Measurements from ENCODE around the gene CNKSR2. TPM values are rescaled to one million over a fixed set of nuclear protein-coding genes. Genes with fewer than 3 reads are reported as not detected.

CNKSR2 gene
- total RNA-seq, 1 donor from 2014 or later: 4.6 TPM

DNA sequence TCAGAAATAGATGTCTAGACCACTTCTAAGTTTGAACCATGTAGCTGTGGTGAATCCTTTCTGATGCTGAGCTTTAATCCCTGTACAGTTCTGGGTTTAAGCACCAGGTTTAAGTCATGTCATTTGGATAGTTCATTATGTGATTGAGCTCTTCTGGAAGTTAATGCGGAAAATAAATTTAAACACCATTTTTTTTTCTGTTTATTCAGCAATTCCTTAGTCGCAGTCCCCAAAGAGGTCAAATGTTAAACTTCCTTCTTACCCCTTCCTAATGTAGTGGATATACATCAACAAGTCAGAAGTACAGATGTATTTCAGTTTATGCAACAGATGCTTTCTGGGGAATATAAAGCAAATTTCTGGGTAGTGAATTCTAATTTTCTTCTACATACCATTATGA is 52.9 kb downstream of the CNKSR2 start:
- DNase-seq: no peak
- ATAC-seq: no peak
- H3K9me3 ChIP-seq: no peaks in the 10 kb centered on the region
- no peaks in the 10 kb centered on the region for H3K4me1 ChIP-seq
- no peak overlapping the region for H3K4me3 ChIP-seq
- H3K27ac ChIP-seq: no peak overlapping the region
- intact Hi-C loops (cut with DNase I): no loop called here
- no peaks in the 10 kb centered on the region for H3K36me3 ChIP-seq
- no peak for TF ChIP-seq CTCF (IDR thresholded peaks at IDR 0.05)
- no peaks in the 10 kb centered on the region for H3K27me3 ChIP-seq (ENCODE audit: low read depth)

DNA sequence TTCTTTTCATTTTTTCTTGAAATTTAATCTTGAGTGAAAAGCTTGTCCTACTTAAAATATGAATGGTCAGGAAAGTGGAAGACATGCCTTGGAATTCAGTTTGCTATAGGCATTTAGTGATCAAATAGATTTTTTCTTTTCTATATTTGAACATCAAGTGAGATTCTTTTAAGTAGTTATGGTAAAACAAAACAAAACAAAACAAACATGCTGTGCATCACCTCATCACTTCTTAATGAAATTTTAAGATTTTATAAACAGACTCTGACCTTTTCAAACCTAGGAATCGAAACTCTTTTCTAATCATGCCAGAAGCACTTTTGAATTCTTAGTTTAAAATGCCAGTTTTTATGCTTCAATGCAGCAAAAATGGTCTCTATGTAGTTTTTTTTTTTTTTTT is 62.8 kb downstream of the CNKSR2 start:
- H3K36me3 ChIP-seq: no peaks in the 10 kb centered on the region
- H3K27me3 ChIP-seq (ENCODE audit: low read depth): no peaks in the 10 kb centered on the region
- DNase-seq (no peak), ATAC-seq (no peak)
- no peak overlapping the region for H3K27ac ChIP-seq
- H3K9me3 ChIP-seq: no peaks in the 10 kb centered on the region
- no peak for TF ChIP-seq CTCF (IDR thresholded peaks at IDR 0.05)
- intact Hi-C loops (cut with DNase I): no loop called here
- no peak overlapping the region for H3K4me3 ChIP-seq
- H3K4me1 ChIP-seq: no peaks in the 10 kb centered on the region

DNA sequence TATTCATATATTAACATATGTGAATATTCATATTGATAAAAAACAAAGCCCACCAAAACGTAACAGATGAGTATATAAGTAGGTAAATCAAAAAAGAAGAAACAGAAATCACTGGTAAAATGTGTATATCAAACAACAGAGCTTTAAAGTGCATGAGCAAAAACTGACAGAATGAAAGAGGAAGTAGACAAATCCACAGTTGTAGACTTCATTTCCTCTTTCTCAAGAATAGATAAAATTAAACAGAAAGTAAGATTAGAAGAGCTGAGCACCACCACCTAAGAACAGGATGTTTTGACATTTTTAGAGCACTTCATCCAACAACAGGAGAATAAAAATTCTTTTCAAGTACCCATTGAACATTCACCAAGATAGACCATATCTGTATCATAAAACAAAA is 64.6 kb downstream of the CNKSR2 start:
- no peaks in the 10 kb centered on the region for H3K9me3 ChIP-seq
- no peak for TF ChIP-seq CTCF (IDR thresholded peaks at IDR 0.05)
- no peaks in the 10 kb centered on the region for H3K36me3 ChIP-seq
- H3K27ac ChIP-seq: no peak overlapping the region
- ATAC-seq (no peak), DNase-seq (no peak)
- H3K27me3 ChIP-seq (ENCODE audit: low read depth): no peaks in the 10 kb centered on the region
- H3K4me3 ChIP-seq: no peak overlapping the region
- intact Hi-C loops (cut with DNase I): no loop called here
- no peaks in the 10 kb centered on the region for H3K4me1 ChIP-seq

DNA sequence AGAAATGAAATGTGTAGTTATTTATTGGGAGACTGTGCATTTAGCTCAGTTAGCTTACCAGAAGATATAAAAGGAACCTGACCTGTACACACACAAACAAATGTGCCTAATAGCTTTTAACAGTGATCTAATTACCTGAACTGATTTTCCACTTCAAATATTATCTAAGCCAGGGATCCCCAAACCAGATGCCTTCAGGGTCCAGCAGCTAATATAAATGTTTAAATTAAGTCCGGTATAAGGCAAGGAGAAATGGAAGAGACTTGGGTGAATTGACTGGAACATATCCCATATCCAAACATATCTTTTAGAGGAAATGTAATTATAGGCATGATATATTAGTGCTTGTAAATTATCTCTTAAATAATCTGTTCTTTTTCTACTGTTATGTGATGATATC is 66.7 kb downstream of the CNKSR2 start:
- DNase-seq (no peak), ATAC-seq (no peak)
- H3K36me3 ChIP-seq: no peaks in the 10 kb centered on the region
- H3K27ac ChIP-seq: no peak overlapping the region
- H3K4me1 ChIP-seq: no peaks in the 10 kb centered on the region
- H3K27me3 ChIP-seq (ENCODE audit: low read depth): no peaks in the 10 kb centered on the region
- no peak overlapping the region for H3K4me3 ChIP-seq
- no peak for TF ChIP-seq CTCF (IDR thresholded peaks at IDR 0.05)
- H3K9me3 ChIP-seq: no peaks in the 10 kb centered on the region
- intact Hi-C loops (cut with DNase I): no loop called here

DNA sequence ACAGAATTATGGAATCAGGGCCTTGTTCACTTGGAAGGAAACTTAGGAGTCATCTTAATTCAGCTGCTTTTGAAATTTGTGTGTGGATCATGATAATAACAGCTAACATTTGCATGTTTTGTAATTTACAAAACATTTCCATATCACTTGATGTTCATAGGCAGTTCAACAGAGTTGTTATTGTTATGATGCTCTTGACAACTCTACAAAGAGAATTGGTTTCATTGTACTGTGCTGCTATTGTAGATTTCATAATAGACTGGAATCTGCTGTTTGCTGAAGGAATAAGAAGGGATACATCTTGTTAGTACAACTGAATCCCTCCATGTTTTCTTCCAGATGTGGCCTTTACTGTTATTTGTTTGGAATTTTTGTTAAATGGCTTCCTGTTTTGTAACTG is 83.5 kb downstream of the CNKSR2 start:
- ATAC-seq: no peak
- Histone ChIP-seq H3K4me1 (no peaks in the 10 kb centered on the region), H3K4me3 (no peak overlapping the region), H3K27me3 (ENCODE audit: low read depth) (no peaks in the 10 kb centered on the region), H3K9me3 (no peaks in the 10 kb centered on the region), H3K36me3 (no peaks in the 10 kb centered on the region), H3K27ac (no peak overlapping the region)
- intact Hi-C loops (cut with DNase I): no loop called here
- TF ChIP-seq CTCF (IDR thresholded peaks at IDR 0.05): no peak
- DNase-seq: no peak

DNA sequence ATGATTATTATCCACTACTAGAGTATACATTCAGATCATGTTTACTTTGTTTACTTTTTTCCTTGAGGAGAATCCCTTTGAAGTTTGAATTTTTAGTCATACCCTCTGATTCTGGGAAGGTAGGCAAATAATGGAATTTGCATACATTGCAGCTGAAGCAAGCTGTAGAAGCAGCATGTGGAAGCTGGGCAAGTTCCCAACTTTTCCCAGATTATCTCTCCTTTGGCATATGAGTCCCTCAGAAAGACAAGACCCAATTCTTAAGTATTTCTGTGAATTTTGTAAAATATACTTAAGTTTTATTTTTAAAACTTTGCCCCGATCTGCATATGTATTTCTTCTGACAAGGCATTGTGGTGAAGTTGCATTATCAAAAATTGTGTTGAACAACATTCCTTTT is 94.9 kb downstream of the CNKSR2 start:
- DNase-seq: no peak
- Histone ChIP-seq H3K27ac (no peak overlapping the region), H3K4me1 (no peaks in the 10 kb centered on the region), H3K36me3 (no peaks in the 10 kb centered on the region), H3K27me3 (ENCODE audit: low read depth) (no peaks in the 10 kb centered on the region), H3K9me3 (no peaks in the 10 kb centered on the region), H3K4me3 (no peak overlapping the region)
- ATAC-seq: no peak
- intact Hi-C loops (cut with DNase I): no loop called here
- TF ChIP-seq CTCF (IDR thresholded peaks at IDR 0.05): no peak
